ENCODE results near the gene PFN4.

GRCh38 chr2:24159708-24160107 is 36.6 kb upstream of the PFN4 start:
- TF ChIP-seq CTCF (IDR thresholded peaks at IDR 0.05) (no peak), EP300 (IDR thresholded peaks at IDR 0.05) (no peak), POLR2A (IDR thresholded peaks at IDR 0.05) (no peak)

Data from suprapubic skin (tissue), 3 donors.